ENCODE data around the gene SLC35E3. TPM values are rescaled to one million over a fixed set of nuclear protein-coding genes. Genes with fewer than 3 reads are reported as not detected.

Gene SLC35E3
- total RNA-seq, 2 donors from 2014 or later, result 8.7 to 12.7 TPM

- no peaks in the 10 kb centered on the region for H3K9me3 Mint-ChIP-seq
- DNase-seq (ENCODE audit: low spot score), result no peak
- no peaks in the 10 kb centered on the region for H3K27me3 Mint-ChIP-seq
- peaks cover 0 to 7% of the 10 kb centered on the region in 2 donors for H3K4me1 Mint-ChIP-seq (ENCODE audit: low read depth in 2 of 2)
- no peak for ATAC-seq
- H3K27ac Mint-ChIP-seq, result no peak overlapping the region
- H3K4me3 Mint-ChIP-seq, result no peak overlapping the region
- H3K36me3 Mint-ChIP-seq, result peaks cover 12% of the 10 kb centered on the region
Measured at GRCh38 chr12:68760806-68761441, 14.9 kb downstream of the SLC35E3 start.

- Mint-ChIP-seq H3K27me3 (no peaks in the 10 kb centered on the region), H3K4me1 (ENCODE audit: low read depth in 2 of 2) (peaks cover 0 to 7% of the 10 kb centered on the region in 2 donors), H3K4me3 (no peak overlapping the region), H3K27ac (no peak overlapping the region), H3K9me3 (no peaks in the 10 kb centered on the region), H3K36me3 (peaks cover 12% of the 10 kb centered on the region)
- DNase-seq (ENCODE audit: low spot score), result no peak
- no peak for ATAC-seq
Measured at GRCh38 chr12:68761442-68761812, 15.5 kb downstream of the SLC35E3 start.

DNA sequence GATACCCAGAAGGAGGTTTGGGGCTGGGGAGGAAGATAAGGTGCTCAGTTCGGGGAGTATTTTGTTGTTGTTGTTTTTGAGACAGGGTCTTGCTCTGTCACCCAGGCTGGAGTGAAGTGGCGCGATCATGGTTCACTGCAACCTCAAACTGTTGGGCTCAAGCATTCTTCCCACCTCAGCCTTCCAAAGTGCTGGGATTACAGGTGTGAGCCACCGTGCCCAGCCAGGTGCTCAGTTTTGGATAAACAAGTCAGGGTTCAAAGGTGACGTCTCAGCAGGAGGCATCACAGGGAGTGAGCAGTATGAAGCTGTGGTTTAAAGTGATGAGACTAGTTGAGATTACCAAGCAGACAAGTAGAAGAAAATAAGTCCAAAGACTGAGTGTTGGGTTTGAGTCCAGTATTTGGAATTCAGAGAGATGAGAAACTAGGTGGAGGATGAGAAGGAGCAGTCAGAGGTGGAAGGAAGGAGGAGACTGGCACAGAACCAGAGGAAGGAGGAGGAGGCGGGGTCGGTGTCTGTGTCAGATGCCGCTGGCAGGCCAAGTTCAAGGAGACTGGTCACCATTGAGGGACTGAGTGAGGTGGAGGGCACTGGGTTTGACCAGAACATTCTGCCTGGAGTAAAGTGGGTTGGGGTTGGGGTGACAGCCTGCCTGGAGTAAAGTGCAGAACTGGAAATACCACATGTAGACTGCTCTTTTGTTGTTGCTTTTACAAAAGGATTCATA is 16.1 kb downstream of the SLC35E3 start:
- H3K4me1 Mint-ChIP-seq (ENCODE audit: low read depth in 2 of 2), result peaks cover 0 to 7% of the 10 kb centered on the region in 2 donors
- peaks cover 12% of the 10 kb centered on the region for H3K36me3 Mint-ChIP-seq
- no peak for ATAC-seq

DNA sequence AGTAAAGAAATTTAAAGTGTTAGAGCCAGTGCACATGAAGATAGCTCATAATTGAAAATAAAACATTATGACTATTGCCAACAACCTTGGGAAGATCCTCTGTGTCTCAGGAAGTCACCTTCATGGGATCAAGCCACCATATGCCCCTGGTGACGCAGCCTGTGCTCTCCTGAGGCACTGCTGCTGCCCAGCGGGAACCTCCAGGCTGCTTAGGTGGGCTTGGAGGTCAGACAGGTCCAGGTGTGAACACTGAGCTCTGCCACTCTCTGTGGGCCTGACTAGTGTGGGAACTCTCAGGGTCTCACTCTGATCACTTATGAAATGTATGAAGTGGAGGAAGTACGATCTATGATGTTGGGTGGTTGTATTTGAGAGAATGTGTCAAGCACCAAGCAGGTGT is 16.7 kb downstream of the SLC35E3 start:
- no peak overlapping the region for H3K4me3 Mint-ChIP-seq
- H3K9me3 Mint-ChIP-seq, result no peaks in the 10 kb centered on the region
- H3K27me3 Mint-ChIP-seq, result no peaks in the 10 kb centered on the region
- peaks cover 0 to 7% of the 10 kb centered on the region in 2 donors for H3K4me1 Mint-ChIP-seq (ENCODE audit: low read depth in 2 of 2)
- ATAC-seq (no peak), DNase-seq (ENCODE audit: low spot score) (no peak)
- peaks cover 12% of the 10 kb centered on the region for H3K36me3 Mint-ChIP-seq
- no peak overlapping the region for H3K27ac Mint-ChIP-seq

More for the DNA sequence above, 16.1 kb downstream of the SLC35E3 start:
- Mint-ChIP-seq H3K27ac (peak overlapping the region in 1 of 2 donors; percentile 18), H3K9me3 (no peaks in the 10 kb centered on the region), H3K27me3 (no peaks in the 10 kb centered on the region), H3K4me3 (no peak overlapping the region)
- DNase-seq (ENCODE audit: low spot score), result no peak

- Mint-ChIP-seq H3K4me1 (ENCODE audit: low read depth in 2 of 2) (peaks cover 0 to 7% of the 10 kb centered on the region in 2 donors), H3K27ac (no peak overlapping the region), H3K36me3 (peaks cover 7% of the 10 kb centered on the region), H3K9me3 (no peaks in the 10 kb centered on the region), H3K27me3 (no peaks in the 10 kb centered on the region), H3K4me3 (no peak overlapping the region)
- DNase-seq (ENCODE audit: low spot score) (no peak), ATAC-seq (no peak)
Measured at GRCh38 chr12:68765696-68766095, 19.7 kb downstream of the SLC35E3 start.

GRCh38 chr12:68766646-68767045 is 20.7 kb downstream of the SLC35E3 start:
- ATAC-seq (no peak), DNase-seq (ENCODE audit: low spot score) (no peak)
- H3K4me1 Mint-ChIP-seq (ENCODE audit: low read depth in 2 of 2), result peaks cover 0 to 5% of the 10 kb centered on the region in 2 donors
- H3K36me3 Mint-ChIP-seq, result peaks cover 7% of the 10 kb centered on the region
- no peaks in the 10 kb centered on the region for H3K9me3 Mint-ChIP-seq
- no peak overlapping the region for H3K27ac Mint-ChIP-seq
- no peak overlapping the region for H3K4me3 Mint-ChIP-seq
- no peaks in the 10 kb centered on the region for H3K27me3 Mint-ChIP-seq

GRCh38 chr12:68767191-68767590 is 21.2 kb downstream of the SLC35E3 start:
- H3K27ac Mint-ChIP-seq, result no peak overlapping the region
- no peaks in the 10 kb centered on the region for H3K9me3 Mint-ChIP-seq
- ATAC-seq, result no peak
- H3K4me1 Mint-ChIP-seq (ENCODE audit: low read depth in 2 of 2), result peaks cover 0 to under 1% of the 10 kb centered on the region in 2 donors
- peaks cover 1% of the 10 kb centered on the region for H3K36me3 Mint-ChIP-seq
- no peak for DNase-seq (ENCODE audit: low spot score)
- H3K27me3 Mint-ChIP-seq, result no peaks in the 10 kb centered on the region
- H3K4me3 Mint-ChIP-seq, result no peak overlapping the region

DNA sequence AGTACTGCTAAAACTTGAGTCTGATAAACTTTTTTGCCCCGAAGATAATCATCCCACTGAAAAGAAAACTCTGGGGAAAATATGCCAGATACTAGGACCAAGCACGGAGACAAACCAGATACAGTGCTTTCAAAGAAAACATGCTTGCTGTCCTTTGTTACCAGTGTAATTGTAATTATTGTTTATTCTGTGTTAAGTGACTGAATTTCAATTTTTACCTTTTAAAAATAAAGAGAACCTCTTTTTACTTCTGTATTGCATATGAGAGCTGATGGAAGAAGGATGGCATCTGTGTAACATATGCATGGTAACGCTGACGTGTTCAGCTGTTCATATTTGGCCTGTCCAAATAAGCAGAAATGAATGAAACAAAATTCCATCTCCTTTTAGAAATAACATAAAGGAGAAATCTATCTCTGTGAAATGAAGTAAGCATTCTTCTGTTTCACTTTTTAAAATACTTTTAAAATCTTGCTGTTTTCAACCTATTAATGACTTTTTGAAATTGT is 22.5 kb downstream of the SLC35E3 start:
- Mint-ChIP-seq H3K27me3 (no peaks in the 10 kb centered on the region), H3K27ac (no peak overlapping the region), H3K4me1 (ENCODE audit: low read depth in 2 of 2) (peaks cover 0 to 8% of the 10 kb centered on the region in 2 donors), H3K4me3 (no peak overlapping the region), H3K9me3 (no peaks in the 10 kb centered on the region), H3K36me3 (no peaks in the 10 kb centered on the region)
- DNase-seq (ENCODE audit: low spot score), result no peak
- ATAC-seq, result no peak

DNA sequence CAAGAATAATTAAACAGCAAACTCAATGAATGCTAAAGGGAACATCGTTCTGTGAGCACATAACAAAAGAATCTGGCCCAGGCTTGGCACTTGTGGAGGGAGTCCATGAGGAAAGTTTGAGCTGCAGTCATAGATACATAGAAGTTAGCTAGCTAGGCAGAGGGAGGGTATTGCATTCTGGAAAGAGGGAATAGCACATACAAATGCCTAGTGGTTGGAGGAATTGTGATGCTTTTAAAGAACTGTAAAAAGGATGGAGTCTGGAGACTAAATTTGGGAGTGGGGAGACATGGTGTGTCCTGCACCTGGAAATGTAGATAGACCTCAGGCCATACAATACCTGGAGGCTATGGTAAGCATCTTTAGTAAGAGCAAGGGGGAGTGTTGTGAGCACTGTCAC is 24.0 kb downstream of the SLC35E3 start:
- Mint-ChIP-seq H3K27ac (no peak overlapping the region), H3K4me3 (no peak overlapping the region), H3K36me3 (no peaks in the 10 kb centered on the region), H3K27me3 (no peaks in the 10 kb centered on the region), H3K9me3 (no peaks in the 10 kb centered on the region), H3K4me1 (ENCODE audit: low read depth in 2 of 2) (peaks cover 0 to 10% of the 10 kb centered on the region in 2 donors)
- DNase-seq (ENCODE audit: low spot score), result no peak
- ATAC-seq, result no peak

DNA sequence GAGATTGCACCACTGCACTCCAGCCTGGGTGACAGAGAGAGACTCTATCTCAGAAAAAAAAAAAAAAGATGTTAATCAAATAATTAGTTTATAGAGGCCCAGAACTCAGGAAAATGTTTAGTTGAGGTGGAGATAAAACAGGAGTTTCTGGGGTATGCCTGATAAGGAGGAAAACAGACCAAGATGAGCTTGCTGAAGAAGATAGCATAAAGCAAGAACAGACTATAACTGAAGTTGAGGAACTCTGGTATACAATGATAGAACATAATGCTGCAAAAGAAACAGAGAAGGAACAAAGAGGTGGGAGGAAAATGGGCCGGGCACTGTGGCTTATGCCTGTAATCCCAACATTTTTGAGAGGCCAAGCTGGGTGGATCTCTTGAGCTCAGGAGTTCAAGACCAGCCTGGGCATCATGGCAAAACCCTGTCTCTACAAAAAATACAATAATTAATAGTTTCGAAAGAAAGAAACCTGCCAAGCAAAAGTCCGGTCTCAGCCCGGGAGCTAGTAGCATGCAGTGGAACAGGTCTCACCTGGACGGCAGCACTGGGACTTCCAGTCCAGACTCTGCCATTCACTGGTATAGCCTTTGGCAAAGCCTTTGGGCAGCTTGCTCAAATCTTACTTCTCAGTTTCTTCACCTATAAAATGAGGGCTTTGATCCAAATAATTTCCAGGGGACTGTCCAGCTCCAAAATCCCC is 25.4 kb downstream of the SLC35E3 start:
- H3K9me3 Mint-ChIP-seq, result no peaks in the 10 kb centered on the region
- ATAC-seq (no peak), DNase-seq (ENCODE audit: low spot score) (no peak)
- peaks cover 0 to 10% of the 10 kb centered on the region in 2 donors for H3K4me1 Mint-ChIP-seq (ENCODE audit: low read depth in 2 of 2)
- no peak overlapping the region for H3K4me3 Mint-ChIP-seq
- no peak overlapping the region for H3K27ac Mint-ChIP-seq
- no peaks in the 10 kb centered on the region for H3K36me3 Mint-ChIP-seq
- no peaks in the 10 kb centered on the region for H3K27me3 Mint-ChIP-seq

GRCh38 chr12:68772714-68773113 is 26.7 kb downstream of the SLC35E3 start:
- no peak overlapping the region for H3K27ac Mint-ChIP-seq

GRCh38 chr12:68773582-68773981 is 27.6 kb downstream of the SLC35E3 start:
- no peak for ATAC-seq

More at GRCh38 chr12:68772714-68773113, 26.7 kb downstream of the SLC35E3 start:
- Mint-ChIP-seq H3K36me3 (no peaks in the 10 kb centered on the region), H3K27me3 (no peaks in the 10 kb centered on the region), H3K9me3 (no peaks in the 10 kb centered on the region), H3K4me3 (no peak overlapping the region), H3K4me1 (ENCODE audit: low read depth in 2 of 2) (peaks cover 0 to 10% of the 10 kb centered on the region in 2 donors)
- DNase-seq (ENCODE audit: low spot score) (no peak), ATAC-seq (no peak)

GRCh38 chr12:68775121-68775630 is 29.2 kb downstream of the SLC35E3 start:
- Mint-ChIP-seq H3K27me3 (no peaks in the 10 kb centered on the region), H3K4me1 (ENCODE audit: low read depth in 2 of 2) (peaks cover 0 to 10% of the 10 kb centered on the region in 2 donors), H3K4me3 (no peak overlapping the region), H3K36me3 (no peaks in the 10 kb centered on the region), H3K27ac (no peak overlapping the region), H3K9me3 (no peaks in the 10 kb centered on the region)
- DNase-seq (ENCODE audit: low spot score) (no peak), ATAC-seq (no peak)

More at GRCh38 chr12:68773582-68773981, 27.6 kb downstream of the SLC35E3 start:
- H3K36me3 Mint-ChIP-seq, result no peaks in the 10 kb centered on the region
- H3K4me1 Mint-ChIP-seq (ENCODE audit: low read depth in 2 of 2), result peaks cover 0 to 10% of the 10 kb centered on the region in 2 donors
- no peak overlapping the region for H3K27ac Mint-ChIP-seq
- no peak for DNase-seq (ENCODE audit: low spot score)
- H3K4me3 Mint-ChIP-seq, result no peak overlapping the region
- H3K27me3 Mint-ChIP-seq, result no peaks in the 10 kb centered on the region
- no peaks in the 10 kb centered on the region for H3K9me3 Mint-ChIP-seq
